A549 (cell line): ENCODE measurements around the gene ICOS. TPM values are rescaled to one million over a fixed set of nuclear protein-coding genes. Genes with fewer than 3 reads are reported as not detected.

Experiments
- ATAC-seq, 2 experiments: fragments of 200-7000 bp in 1 of 2; fragments of >200 bp in 1 of 2; cut with Nextera tagmentation in 1 of 2; cut with Tn5 transposase in 1 of 2; 3 replicates each; pipeline versions ENCODE4 v1.8.0 to v1.9.1; 2018 to 2020; ENCODE audit warnings: mild to moderate bottlenecking in 1 of 2, moderate library complexity in 1 of 2
- CTCF ChIA-PET: fragments of 300-600 bp; sonication (Branson Sonifier 250); formaldehyde crosslinking; extraction: SDS; loops from one replicate; lab custom pipeline; 2021; ENCODE audit warnings: antibody characterized with exemption, inconsistent platforms; lab: Yijun Ruan, JAX
- POLR2A ChIA-PET: fragments of 350-600 bp; formaldehyde crosslinking; extraction: SDS; loops from one replicate; lab custom pipeline; 2021; ENCODE audit warnings: antibody characterized with exemption, inconsistent platforms; lab: Yijun Ruan, JAX
- DNase-seq, 2 experiments: peaks; one replicate each; pipeline versions ENCODE4 v3.0.0 to v3.0.0-alpha.2; 2011 to 2016; ENCODE audit warnings: low read depth in 1 of 2, low spot score in 1 of 2
- FAIRE-seq: peaks from 2 replicates; lab custom pipeline; 2011; peaks lifted over from hg19 to GRCh38; lab: Jason Lieb, UNC
- H3K27ac ChIP-seq, 2 experiments: fragments of >200 bp; sonication (Bioruptor Twin); formaldehyde crosslinking; 3 replicates each; pipeline ENCODE4 v1.5.1; 2016 to 2017
- H3K4me1 ChIP-seq: fragments of >200 bp; sonication (Bioruptor Twin); formaldehyde crosslinking; 3 replicates; pipeline ENCODE4 v1.6.1; 2016
- H3K4me2 ChIP-seq: fragments of >200 bp; sonication (Bioruptor Twin); formaldehyde crosslinking; 3 replicates; pipeline ENCODE4 v1.6.1; 2016
- H3K4me3 ChIP-seq: fragments of >200 bp; sonication (Bioruptor Twin); formaldehyde crosslinking; 3 replicates; pipeline ENCODE4 v1.5.1; 2016
- H3K9me3 ChIP-seq: fragments of >200 bp; sonication (Bioruptor Twin); formaldehyde crosslinking; 3 replicates; pipeline ENCODE4 v1.6.1; 2016
- CHD4 ChIP-seq: fragments of 200-600 bp; sonication (generic); IDR thresholded peaks from 2 replicates; pipeline ENCODE4 v1.6.1; 2016; ENCODE audit warnings: antibody characterized with exemption, mild to moderate bottlenecking, borderline replicate concordance
- EHF ChIP-seq: fragments of 250-450 bp; sonication (Bioruptor Pico); IDR thresholded peaks from 2 replicates; pipeline ENCODE4 v1.5.0; 2020; ENCODE audit warnings: mild to moderate bottlenecking
- EHMT2 ChIP-seq: fragments of 200-600 bp; sonication (generic); IDR thresholded peaks from 2 replicates; pipeline ENCODE4 v1.6.1; 2016; ENCODE audit warnings: antibody characterized with exemption, low read depth, mild to moderate bottlenecking, moderate library complexity
- ELK1 ChIP-seq: fragments of 150-350 bp; IDR thresholded peaks from 2 replicates; pipeline ENCODE4 v1.6.1; 2014; ENCODE audit warnings: low read depth, mild to moderate bottlenecking, low read length
- ESRRA ChIP-seq: fragments of 150-350 bp; IDR thresholded peaks from 2 replicates; pipeline ENCODE4 v1.6.1; 2014; ENCODE audit warnings: mild to moderate bottlenecking, low read length, borderline replicate concordance
- FOXS1 ChIP-seq: fragments of 250-450 bp; sonication (Bioruptor Pico); IDR thresholded peaks from 2 replicates; pipeline ENCODE4 v1.5.0; 2020; ENCODE audit warnings: mild to moderate bottlenecking, moderate library complexity
- GATA3 ChIP-seq: IDR thresholded peaks from 2 replicates; pipeline ENCODE4 v1.6.1; 2012; ENCODE audit warnings: borderline replicate concordance
- HDAC2 ChIP-seq: fragments of 200-600 bp; sonication (generic); IDR thresholded peaks from 2 replicates; pipeline ENCODE4 v1.6.1; 2016
- HOXB5 ChIP-seq: fragments of 250-450 bp; sonication (Bioruptor Pico); IDR thresholded peaks from 2 replicates; pipeline ENCODE4 v1.5.0; 2020; ENCODE audit warnings: mild to moderate bottlenecking, moderate library complexity
- KDM5A ChIP-seq: fragments of 200-600 bp; sonication (generic); IDR thresholded peaks from 2 replicates; pipeline ENCODE4 v1.6.1; 2016; ENCODE audit warnings: antibody characterized with exemption, mild to moderate bottlenecking
- MAZ ChIP-seq: fragments of 150-350 bp; IDR thresholded peaks from 2 replicates; pipeline ENCODE4 v1.6.1; 2014; ENCODE audit warnings: antibody characterized with exemption, low read depth, low read length, borderline replicate concordance
- NFE2L2 ChIP-seq: fragments of 150-350 bp; conservative IDR thresholded peaks from 2 replicates; pipeline ENCODE4 v1.6.1; 2014; ENCODE audit warnings: low read length
- PHF8 ChIP-seq: fragments of 200-600 bp; sonication (generic); IDR thresholded peaks from 2 replicates; pipeline ENCODE4 v1.6.1; 2016; ENCODE audit warnings: low read depth, mild to moderate bottlenecking, antibody characterized with exemption, moderate library complexity, borderline replicate concordance
- POLR2A ChIP-seq: IDR thresholded peaks from 2 replicates; pipeline ENCODE4 v1.6.1; 2012; ENCODE audit warnings: mild to moderate bottlenecking, low read length
- RAD21 ChIP-seq, 2 experiments: fragments of >200 bp in 1 of 2; sonication (Bioruptor Twin) in 1 of 2; formaldehyde crosslinking in 1 of 2; IDR thresholded peaks in 1 of 2; conservative IDR thresholded peaks in 1 of 2; 2 replicates in 1 of 2; 3 replicates in 1 of 2; pipeline ENCODE4 v1.6.1; 2012 to 2018; ENCODE audit warnings: inconsistent platforms in 1 of 2
- SMC3 ChIP-seq: fragments of >200 bp; sonication (Bioruptor Twin); formaldehyde crosslinking; IDR thresholded peaks from 3 replicates; pipeline ENCODE4 v1.6.1; 2018; ENCODE audit warnings: inconsistent platforms
- SREBF2 ChIP-seq: fragments of 450-650 bp; IDR thresholded peaks from 2 replicates; pipeline ENCODE4 v1.6.1; 2014; ENCODE audit warnings: mild to moderate bottlenecking, moderate library complexity
- TFCP2L1 ChIP-seq: fragments of 250-450 bp; sonication (Bioruptor Pico); IDR thresholded peaks from 2 replicates; pipeline ENCODE4 v1.5.0; 2021; ENCODE audit warnings: mild to moderate bottlenecking
- ZC3H11A ChIP-seq: fragments of 450-650 bp; IDR thresholded peaks from 2 replicates; pipeline ENCODE4 v1.6.1; 2014; ENCODE audit warnings: antibody characterized with exemption, mild to moderate bottlenecking
- ZNF302 ChIP-seq: fragments of 250-450 bp; sonication (Bioruptor Pico); IDR thresholded peaks from 2 replicates; pipeline ENCODE4 v1.9.0; 2021; ENCODE audit warnings: inconsistent platforms, mild to moderate bottlenecking, moderate library complexity
- whole genome bisulfite sequencing: methylation state at CpG from one replicate; pipeline ENCODE4 v1.1.6; 2017; ENCODE audit errors: missing lambda C conversion rate; 5-methylcytosine and 5-hydroxymethylcytosine counted together
- polyA plus RNA-seq, 4 experiments: library from polyadenylated mRNA; depleted of rRNA in 3 of 4; stranded (reverse); fragments of >200 nt; fragmentation: RNase III in 1 of 4; extraction: RNeasy Plus Mini Kit Qiagen cat#74134 plus additional on column Dnase treatment in 1 of 4; gene quantifications; 2 replicates in 3 of 4; 3 replicates in 1 of 4; pipeline ENCODE4 v1.2.3, GENCODE V29; 2011 to 2017
- TF ChIP-seq, protein P1 (sequence below): fragments of >200 bp; sonication (Bioruptor Twin); formaldehyde crosslinking; IDR thresholded peaks from 3 replicates; pipeline ENCODE4 v1.5.1; 2016
- TF ChIP-seq, protein P2 (sequence below): fragments of 250-450 bp; sonication (Bioruptor Pico); IDR thresholded peaks from 2 replicates; pipeline ENCODE4 v1.5.0; 2021; ENCODE audit warnings: mild to moderate bottlenecking, moderate library complexity, borderline replicate concordance
- TF ChIP-seq, protein P3 (sequence below): fragments of >200 bp; sonication (Bioruptor Twin); formaldehyde crosslinking; IDR thresholded peaks from 2 replicates; pipeline ENCODE4 v1.6.1; 2016

ICOS gene
- polyA plus RNA-seq, 2 of the 4 experiments (the other 2 are of a cell fraction): not detected

DNA sequence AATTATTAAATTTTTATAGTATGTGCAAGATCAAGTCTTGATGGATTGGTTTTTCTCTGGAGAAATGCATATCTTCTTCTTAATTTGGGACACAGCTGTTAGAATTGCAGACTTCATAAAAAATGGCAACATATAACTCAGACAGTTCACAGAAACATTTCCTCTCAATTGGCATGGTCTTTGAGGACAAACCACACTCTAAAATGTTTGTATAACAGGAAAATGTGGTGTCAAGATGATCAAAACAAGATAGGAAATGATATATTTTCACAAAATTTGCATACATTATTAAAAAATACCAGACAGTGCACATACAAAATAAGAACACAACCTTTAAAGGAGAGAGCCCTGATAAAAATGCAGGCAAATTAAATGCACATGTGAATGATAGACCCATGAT lies 63.9 kb downstream of the ICOS start:
- TF ChIP-seq RAD21 (conservative IDR thresholded peaks at IDR 0.05 in 1 of 2, IDR thresholded peaks at IDR 0.05 in 1 of 2): no peak
- no peak for TF ChIP-seq ZC3H11A
- no peak for TF ChIP-seq ELK1
- TF ChIP-seq, protein P1, sequence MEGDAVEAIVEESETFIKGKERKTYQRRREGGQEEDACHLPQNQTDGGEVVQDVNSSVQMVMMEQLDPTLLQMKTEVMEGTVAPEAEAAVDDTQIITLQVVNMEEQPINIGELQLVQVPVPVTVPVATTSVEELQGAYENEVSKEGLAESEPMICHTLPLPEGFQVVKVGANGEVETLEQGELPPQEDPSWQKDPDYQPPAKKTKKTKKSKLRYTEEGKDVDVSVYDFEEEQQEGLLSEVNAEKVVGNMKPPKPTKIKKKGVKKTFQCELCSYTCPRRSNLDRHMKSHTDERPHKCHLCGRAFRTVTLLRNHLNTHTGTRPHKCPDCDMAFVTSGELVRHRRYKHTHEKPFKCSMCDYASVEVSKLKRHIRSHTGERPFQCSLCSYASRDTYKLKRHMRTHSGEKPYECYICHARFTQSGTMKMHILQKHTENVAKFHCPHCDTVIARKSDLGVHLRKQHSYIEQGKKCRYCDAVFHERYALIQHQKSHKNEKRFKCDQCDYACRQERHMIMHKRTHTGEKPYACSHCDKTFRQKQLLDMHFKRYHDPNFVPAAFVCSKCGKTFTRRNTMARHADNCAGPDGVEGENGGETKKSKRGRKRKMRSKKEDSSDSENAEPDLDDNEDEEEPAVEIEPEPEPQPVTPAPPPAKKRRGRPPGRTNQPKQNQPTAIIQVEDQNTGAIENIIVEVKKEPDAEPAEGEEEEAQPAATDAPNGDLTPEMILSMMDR: no peak
- TF ChIP-seq, protein P2, sequence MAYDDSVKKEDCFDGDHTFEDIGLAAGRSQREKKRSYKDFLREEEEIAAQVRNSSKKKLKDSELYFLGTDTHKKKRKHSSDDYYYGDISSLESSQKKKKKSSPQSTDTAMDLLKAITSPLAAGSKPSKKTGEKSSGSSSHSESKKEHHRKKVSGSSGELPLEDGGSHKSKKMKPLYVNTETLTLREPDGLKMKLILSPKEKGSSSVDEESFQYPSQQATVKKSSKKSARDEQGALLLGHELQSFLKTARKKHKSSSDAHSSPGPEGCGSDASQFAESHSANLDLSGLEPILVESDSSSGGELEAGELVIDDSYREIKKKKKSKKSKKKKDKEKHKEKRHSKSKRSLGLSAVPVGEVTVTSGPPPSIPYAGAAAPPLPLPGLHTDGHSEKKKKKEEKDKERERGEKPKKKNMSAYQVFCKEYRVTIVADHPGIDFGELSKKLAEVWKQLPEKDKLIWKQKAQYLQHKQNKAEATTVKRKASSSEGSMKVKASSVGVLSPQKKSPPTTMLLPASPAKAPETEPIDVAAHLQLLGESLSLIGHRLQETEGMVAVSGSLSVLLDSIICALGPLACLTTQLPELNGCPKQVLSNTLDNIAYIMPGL (CRISPR knock-in tag): no peak
- no peak for TF ChIP-seq NFE2L2
- TF ChIP-seq KDM5A: no peak
- no peak for TF ChIP-seq HDAC2
- TF ChIP-seq MAZ: no peak
- TF ChIP-seq EHF: no peak
- no peak for TF ChIP-seq ZNF302 (CRISPR knock-in tag)
- TF ChIP-seq SREBF2: no peak
- no peak for TF ChIP-seq TFCP2L1 (CRISPR knock-in tag)
- TF ChIP-seq SMC3: no peak
- no peak for TF ChIP-seq CHD4
- TF ChIP-seq ESRRA: no peak
- TF ChIP-seq HOXB5: no peak
- TF ChIP-seq, all 56 proteins: peak for 0
- Histone ChIP-seq H3K27ac (no peak overlapping the region), H3K4me1 (no peaks in the 10 kb centered on the region), H3K9me3 (no peaks in the 10 kb centered on the region), H3K4me3 (no peak overlapping the region), H3K4me2 (no peak overlapping the region)
- FAIRE-seq (no peak), DNase-seq (no peak), ATAC-seq (no peak)
- ChIA-PET POLR2A (no interaction called here), CTCF (no interaction called here)

- H3K4me3 ChIP-seq: no peak overlapping the region
- no peak overlapping the region for H3K4me2 ChIP-seq
- whole genome bisulfite sequencing: under 1% methylated on average over 3 of the region's 3 CpGs
- no peak for TF ChIP-seq PHF8
- TF ChIP-seq GATA3: no peak
- no peak for DNase-seq
- ChIA-PET POLR2A (no interaction called here), CTCF (interaction anchor here (0.6 kb wide), 1 partner anchor 58 kb away, joined by 3 read pairs; no protein-coding TSS in a partner anchor)
- H3K27ac ChIP-seq: no peak overlapping the region
- no peaks in the 10 kb centered on the region for H3K4me1 ChIP-seq
- no peak for ATAC-seq
- no peaks in the 10 kb centered on the region for H3K9me3 ChIP-seq
- no peak for FAIRE-seq
Observed at GRCh38 chr2:204003276-204003990, 66.9 kb downstream of the ICOS start.

GRCh38 chr2:204004912-204005311 lies 68.3 kb downstream of the ICOS start:
- WGBS: 0% methylated on average over 1 of the region's 1 CpG
- no peaks in the 10 kb centered on the region for H3K4me1 ChIP-seq
- TF ChIP-seq ZNF302 (CRISPR knock-in tag) (no peak), EHMT2 (no peak), NFE2L2 (no peak), EHF (no peak), MAZ (no peak), POLR2A (no peak), FOXS1 (CRISPR knock-in tag) (no peak)
- TF ChIP-seq, protein P3, sequence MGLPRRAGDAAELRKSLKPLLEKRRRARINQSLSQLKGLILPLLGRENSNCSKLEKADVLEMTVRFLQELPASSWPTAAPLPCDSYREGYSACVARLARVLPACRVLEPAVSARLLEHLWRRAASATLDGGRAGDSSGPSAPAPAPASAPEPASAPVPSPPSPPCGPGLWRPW: no peak
- TF ChIP-seq, all 56 proteins: peak for 0
- Histone ChIP-seq H3K4me3 (no peak overlapping the region), H3K27ac (no peak overlapping the region), H3K9me3 (no peaks in the 10 kb centered on the region), H3K4me2 (no peak overlapping the region)
- POLR2A ChIA-PET: no interaction called here
- ATAC-seq (no peak), FAIRE-seq (no peak), DNase-seq (no peak)
- CTCF ChIA-PET: no interaction called here
